Ishikawa (cell line): ENCODE data around the gene ABHD12.
A peak's percentile ranks its signal among the peaks of the same experiment; 100 is the strongest.

Experiments used
- CEBPB ChIP-seq: IDR thresholded peaks from 2 replicates; pipeline ENCODE4 v1.6.1; 2012
- CREB1 ChIP-seq: IDR thresholded peaks from 2 replicates; pipeline ENCODE4 v1.6.1; 2012; ENCODE audit warnings: low read depth
- EGR1 ChIP-seq: IDR thresholded peaks from 2 replicates; pipeline ENCODE4 v1.6.1; 2012
- EP300 ChIP-seq: IDR thresholded peaks from 2 replicates; pipeline ENCODE4 v1.6.1; 2012; ENCODE audit warnings: borderline replicate concordance
- FOXM1 ChIP-seq: IDR thresholded peaks from 2 replicates; pipeline ENCODE4 v1.6.1; 2012; ENCODE audit warnings: low read depth, borderline replicate concordance
- MAX ChIP-seq: IDR thresholded peaks from 2 replicates; pipeline ENCODE4 v1.6.1; 2012
- NFIC ChIP-seq: IDR thresholded peaks from 2 replicates; pipeline ENCODE4 v1.6.1; 2012
- RAD21 ChIP-seq: IDR thresholded peaks from 2 replicates; pipeline ENCODE4 v1.6.1; 2012; ENCODE audit warnings: low read depth
- REST ChIP-seq: IDR thresholded peaks from 2 replicates; pipeline ENCODE4 v1.6.1; 2012; ENCODE audit warnings: low read depth, mild to moderate bottlenecking
- TAF1 ChIP-seq: IDR thresholded peaks from 2 replicates; pipeline ENCODE4 v1.6.1; 2012; ENCODE audit warnings: low read depth, mild to moderate bottlenecking
- TCF12 ChIP-seq: IDR thresholded peaks from 2 replicates; pipeline ENCODE4 v1.6.1; 2012; ENCODE audit warnings: low read depth
- TEAD4 ChIP-seq: IDR thresholded peaks from 2 replicates; pipeline ENCODE4 v1.6.1; 2012
- YY1 ChIP-seq: IDR thresholded peaks from 2 replicates; pipeline ENCODE4 v1.6.1; 2012; ENCODE audit warnings: low read depth
- ZBTB7A ChIP-seq: IDR thresholded peaks from 2 replicates; pipeline ENCODE4 v1.6.1; 2012; ENCODE audit warnings: low read depth
- TF ChIP-seq, protein P1 (sequence below): IDR thresholded peaks from 2 replicates; pipeline ENCODE4 v1.6.1; 2012

The ABHD12 gene

DNA sequence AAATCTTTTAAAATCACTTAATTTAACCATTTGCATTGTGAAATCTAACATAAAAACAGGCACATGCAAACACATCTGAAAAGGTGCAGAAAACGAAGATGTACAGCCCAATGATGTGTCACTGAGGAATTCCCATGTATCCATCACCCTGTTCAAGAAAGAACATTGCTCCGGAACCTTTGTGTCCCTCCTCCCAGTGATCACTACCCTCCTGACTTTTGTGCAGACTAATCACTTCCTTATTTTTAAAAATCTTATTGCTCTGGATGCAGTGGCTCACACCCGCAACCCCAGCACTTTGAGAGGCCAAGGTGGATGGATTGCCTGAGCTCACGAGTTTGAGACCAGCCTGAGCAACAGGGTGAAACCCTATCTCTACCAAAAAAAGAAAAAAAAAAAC lies 31.4 kb upstream of the ABHD12 start:
- TF ChIP-seq, protein P1, sequence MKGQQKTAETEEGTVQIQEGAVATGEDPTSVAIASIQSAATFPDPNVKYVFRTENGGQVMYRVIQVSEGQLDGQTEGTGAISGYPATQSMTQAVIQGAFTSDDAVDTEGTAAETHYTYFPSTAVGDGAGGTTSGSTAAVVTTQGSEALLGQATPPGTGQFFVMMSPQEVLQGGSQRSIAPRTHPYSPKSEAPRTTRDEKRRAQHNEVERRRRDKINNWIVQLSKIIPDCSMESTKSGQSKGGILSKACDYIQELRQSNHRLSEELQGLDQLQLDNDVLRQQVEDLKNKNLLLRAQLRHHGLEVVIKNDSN: no peak
- no peak for TF ChIP-seq YY1

- TF ChIP-seq FOXM1 (no peak), EGR1 (no peak), EP300 (no peak), MAX (no peak), TEAD4 (no peak), NFIC (no peak), REST (no peak), TCF12 (no peak), YY1 (no peak), ZBTB7A (no peak), RAD21 (no peak), TAF1 (no peak), CEBPB (no peak), CREB1 (no peak)
- TF ChIP-seq, protein P1: no peak
Measured at GRCh38 chr20:25421102-25421501, 30.5 kb upstream of the ABHD12 start.

DNA sequence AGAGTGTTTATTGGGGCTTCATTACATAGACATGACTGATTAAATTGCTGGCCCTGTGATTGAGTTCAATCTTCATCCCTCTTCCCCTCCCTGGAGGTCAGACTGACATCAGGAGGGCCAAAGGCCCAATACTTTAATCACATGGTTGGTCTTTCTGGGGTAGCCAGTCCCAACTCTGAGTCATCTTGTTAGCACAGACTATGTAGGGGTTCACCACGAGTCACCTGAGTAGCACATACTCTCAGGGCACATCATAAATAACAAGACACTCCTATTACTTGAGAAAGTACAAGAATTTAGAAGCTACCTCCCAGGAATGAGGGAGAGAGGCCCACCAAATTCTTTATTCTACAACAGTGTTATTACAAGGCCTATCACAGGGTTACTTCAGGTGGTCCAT lies 28.1 kb upstream of the ABHD12 start:
- TF ChIP-seq MAX (no peak), YY1 (no peak), FOXM1 (no peak), EGR1 (no peak), CREB1 (no peak), ZBTB7A (no peak)

GRCh38 chr20:25408890-25409289 lies 18.3 kb upstream of the ABHD12 start:
- TF ChIP-seq ZBTB7A: no peak
- TF ChIP-seq YY1: no peak
- TF ChIP-seq MAX: no peak
- TF ChIP-seq NFIC: no peak
- TF ChIP-seq EP300: no peak
- TF ChIP-seq, protein P1: no peak
- TF ChIP-seq CEBPB: no peak
- no peak for TF ChIP-seq EGR1
- TF ChIP-seq RAD21: no peak
- no peak for TF ChIP-seq FOXM1

- no peak for TF ChIP-seq TEAD4
- no peak for TF ChIP-seq FOXM1
- TF ChIP-seq EGR1: no peak
- no peak for TF ChIP-seq NFIC
- no peak for TF ChIP-seq TCF12
- TF ChIP-seq RAD21: no peak
- no peak for TF ChIP-seq EP300
- no peak for TF ChIP-seq ZBTB7A
- no peak for TF ChIP-seq MAX
Measured at GRCh38 chr20:25408170-25408547, 17.5 kb upstream of the ABHD12 start.

DNA sequence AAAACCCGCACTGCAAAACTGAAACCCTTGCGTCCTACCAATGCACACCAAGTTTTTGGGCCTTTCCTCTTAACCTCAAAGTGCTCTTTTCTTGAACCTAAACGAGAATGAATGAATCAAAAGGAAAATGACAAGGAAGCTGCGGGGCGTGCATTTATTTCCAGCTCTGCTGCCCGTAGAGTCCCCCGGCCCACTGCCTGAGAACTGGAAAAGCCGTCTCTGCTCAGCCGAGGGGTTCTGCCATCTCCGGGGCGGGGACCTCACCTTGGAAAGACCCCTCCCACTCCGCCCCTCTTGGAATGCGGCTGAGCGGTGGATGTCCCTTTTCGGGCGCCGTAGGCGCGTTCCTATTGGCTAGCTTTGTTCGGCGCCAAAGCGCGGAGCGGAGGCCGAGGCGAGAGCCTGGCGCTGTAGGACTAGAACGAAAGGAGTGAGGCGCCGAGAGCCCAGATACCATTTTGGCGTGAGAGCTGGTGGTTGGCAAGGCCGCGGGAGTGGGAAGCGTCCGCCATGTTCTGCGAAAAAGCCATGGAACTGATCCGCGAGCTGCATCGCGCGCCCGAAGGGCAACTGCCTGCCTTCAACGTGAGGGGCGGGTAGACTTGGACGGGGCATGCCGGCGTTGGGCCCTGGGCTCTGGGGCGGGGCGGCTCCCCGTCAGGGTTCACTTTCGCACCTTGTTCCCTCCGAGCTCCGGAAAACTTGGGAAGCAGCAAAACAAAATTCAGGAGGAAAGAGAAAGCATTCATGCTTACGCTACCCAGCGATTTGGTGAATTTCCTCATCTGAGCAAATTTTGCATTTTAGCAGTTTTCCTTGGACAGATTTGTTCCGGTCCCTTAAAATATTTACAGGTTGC lies 16.9 kb upstream of the ABHD12 start, which contains the start of gene GINS1:
GINS1 (plus strand) TSS at position 363 of the 859 bp plus-strand sequence; CDS start at position 511, 148 bp downstream.
- TF ChIP-seq RAD21 (no peak), NFIC (peak; percentile 39; the same call in 1 of the 2 replicates), TAF1 (peak; percentile 93), EP300 (peak; percentile 54; the same call in 1 of the 2 replicates), CEBPB (no peak; the same call in 1 of the 2 replicates), MAX (peak; percentile 95), FOXM1 (peak; percentile 86), REST (no peak), TCF12 (peak; percentile 81), YY1 (peak; percentile 85), CREB1 (peak; percentile 48; the same call in 1 of the 2 replicates), TEAD4 (peak; percentile 96), EGR1 (peak; percentile 42), ZBTB7A (peak; percentile 99)
- TF ChIP-seq, protein P1: no peak
